H4 (cell line): ENCODE measurements around the gene SYTL4. TPM values are rescaled to one million over a fixed set of nuclear protein-coding genes. Genes with fewer than 3 reads are reported as not detected.

Experiments used
- DNase-seq: peaks from one replicate; pipeline ENCODE4 v3.0.0-alpha.2; 2015; ENCODE audit warnings: low spot score
- total RNA-seq: library from RNA; depleted of rRNA; stranded (reverse); fragments of >200 nt; shearing (Covaris generic); gene quantifications from 2 replicates; pipeline ENCODE4 v1.2.3, GENCODE V29; 2014; rRNA removed

Gene SYTL4
- total RNA-seq, 1 experiment from 2014 or later = 4.6 TPM

DNA sequence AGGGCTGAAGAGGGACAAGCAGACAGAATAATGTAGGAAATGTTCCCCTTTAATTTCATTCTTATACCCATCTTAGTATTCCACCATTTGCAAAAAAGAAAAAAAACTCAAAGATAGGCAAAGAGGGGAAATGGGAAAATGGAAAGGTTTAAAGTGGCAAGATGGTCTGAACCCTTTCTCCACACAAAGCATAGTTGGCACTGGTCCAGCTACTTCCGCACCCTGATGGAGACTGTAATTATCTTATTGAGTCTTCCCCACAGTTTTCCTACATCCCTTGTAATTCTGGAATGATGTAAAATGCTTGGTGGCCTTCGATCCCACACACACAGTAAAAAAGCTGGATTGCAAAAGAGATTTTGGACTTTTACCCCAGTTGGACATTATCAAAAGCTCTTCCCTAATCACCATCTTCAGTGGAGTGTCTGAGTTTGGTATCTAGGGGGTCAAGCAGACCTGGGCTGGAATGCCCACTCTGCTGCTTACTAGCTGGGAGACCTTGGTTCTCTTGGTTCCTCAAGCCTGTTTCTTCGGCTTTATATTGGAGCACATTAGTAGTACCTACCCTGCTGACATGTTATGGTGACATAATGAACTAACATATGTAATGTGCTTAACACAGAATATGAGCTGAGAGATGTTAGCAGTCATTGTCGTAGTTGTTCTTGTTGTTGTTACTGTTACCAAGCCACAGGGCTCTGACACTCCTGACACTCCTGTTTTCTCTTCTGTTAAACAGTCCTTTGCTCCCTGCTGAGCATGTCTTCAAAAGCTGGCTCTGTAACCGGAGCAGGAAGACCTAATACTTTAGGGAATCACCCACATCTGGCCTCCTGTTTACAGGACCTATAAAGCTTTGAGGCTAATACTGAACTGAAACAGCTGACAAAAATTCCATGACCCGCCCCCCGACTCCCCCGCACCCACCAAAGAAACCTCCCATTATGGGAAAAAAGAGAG lies 83.2 kb downstream of the SYTL4 start:
- DNase-seq = peak; percentile 7

GRCh38 chrX:100647739-100648138 lies 84.2 kb downstream of the SYTL4 start:
- DNase-seq = no peak

DNA sequence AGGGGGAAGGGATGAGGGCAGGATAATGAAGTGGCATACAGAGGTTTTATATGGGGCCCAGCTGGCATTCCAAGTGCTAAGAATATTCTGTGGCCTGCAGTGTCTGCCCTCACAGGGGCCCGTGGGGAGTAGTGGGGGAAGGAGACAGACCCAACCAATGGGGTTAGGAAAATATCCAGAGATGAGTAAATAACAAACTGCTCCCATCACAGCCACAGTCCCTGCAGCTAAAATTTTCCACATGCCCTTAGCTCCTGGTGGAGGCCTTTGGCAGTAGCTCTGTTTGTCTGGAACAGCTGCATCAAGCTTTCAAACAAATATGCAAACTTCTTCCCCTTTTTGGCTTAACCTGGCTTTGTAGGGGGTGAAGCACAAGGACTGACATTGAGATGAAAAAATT lies 84.8 kb downstream of the SYTL4 start:
- DNase-seq = peak; percentile 5

GRCh38 chrX:100645106-100645505 lies 86.8 kb downstream of the SYTL4 start:
- DNase-seq = peak; percentile 30

- DNase-seq = peak; percentile 89
These were observed 87.7 kb downstream of the SYTL4 start, which contains the start of gene SRPX2 for GRCh38 chrX:100643956-100644860. Gene SRPX2 (plus strand): TSS chrX:100644199. CDS start chrX:100646323, 2,124 bp downstream.

- no peak for DNase-seq
These were observed 88.7 kb downstream of the SYTL4 start for GRCh38 chrX:100643212-100643611.

GRCh38 chrX:100642290-100642689 lies 89.6 kb downstream of the SYTL4 start:
- no peak for DNase-seq

DNA sequence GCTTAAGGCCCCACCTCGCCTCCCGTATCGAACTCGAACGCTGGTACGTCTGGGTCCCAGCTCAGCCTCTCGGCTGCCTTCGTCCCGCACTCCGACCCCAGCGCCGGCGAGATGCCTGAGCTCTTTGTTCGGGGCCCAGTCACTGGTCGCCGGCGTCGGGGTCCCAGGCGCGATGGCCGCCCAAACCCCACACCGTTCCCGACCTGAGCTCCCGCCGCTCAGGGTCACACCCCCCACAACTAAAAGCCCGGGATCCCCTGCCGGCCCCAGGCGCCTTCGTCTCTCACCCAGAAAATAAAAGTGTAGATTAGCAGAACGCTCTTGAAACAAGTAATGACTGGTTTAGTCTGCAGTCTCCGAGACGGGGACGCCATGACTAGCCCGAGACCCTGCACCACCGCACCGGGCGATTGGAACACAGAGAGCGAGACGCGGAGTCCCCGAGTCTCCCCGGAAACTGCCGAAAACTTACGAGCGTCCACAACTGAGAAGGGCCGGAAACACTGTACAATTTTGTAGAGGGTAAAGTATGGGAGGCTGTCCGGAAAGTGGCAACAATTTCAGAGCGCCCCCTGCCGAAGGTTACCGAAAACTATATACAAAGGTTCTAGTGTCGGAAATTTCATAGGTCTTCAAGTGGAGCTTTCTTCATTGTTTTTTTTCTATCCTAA lies 95.5 kb downstream of the SYTL4 start, which contains the start of gene TSPAN6:
Gene TSPAN6 (minus strand): TSS at position 486 of the 671 bp plus-strand sequence. CDS start 112 bp downstream, at position 374.
- peak; percentile 86 for DNase-seq

GRCh38 chrX:100635989-100636320 lies 96.0 kb downstream of the SYTL4 start:
- DNase-seq = no peak

- DNase-seq = no peak
These were observed 96.9 kb downstream of the SYTL4 start for GRCh38 chrX:100635040-100635439.

GRCh38 chrX:100625985-100626491 lies 105.9 kb downstream of the SYTL4 start:
- no peak for DNase-seq

Other genes with a start within 250 kb of the SYTL4 start
- gene TNMD, start 147.2 kb downstream of the SYTL4 start, total RNA-seq = not detected in 2 replicates
- 44.1 and 53.5 TPM in 2 replicates for gene TSPAN6, start 95.3 kb downstream of the SYTL4 start, total RNA-seq
- 24.5 and 27.9 TPM in 2 replicates for gene SRPX2, start 87.9 kb downstream of the SYTL4 start, total RNA-seq
- gene CSTF2, start 88.3 kb upstream of the SYTL4 start, total RNA-seq = 26.1 and 28.7 TPM in 2 replicates
- not detected in 2 replicates for gene NOX1, start 142.2 kb upstream of the SYTL4 start, total RNA-seq
- 0.31 and 0.39 TPM in 2 replicates for gene XKRX, start 196.8 kb upstream of the SYTL4 start, total RNA-seq
- not detected in 2 replicates for gene ARL13A, start 237.6 kb upstream of the SYTL4 start, total RNA-seq